BJ (cell line): Measurements from ENCODE around the gene IKZF2. TPM values are rescaled to one million over a fixed set of nuclear protein-coding genes. Genes with fewer than 3 reads are reported as not detected.

Source experiments
- CTCF ChIA-PET: fragments of 350-600 bp; formaldehyde crosslinking; extraction: SDS; loops from one replicate; lab custom pipeline; 2021; ENCODE audit warnings: antibody characterized with exemption, inconsistent platforms; lab: Yijun Ruan, JAX
- POLR2A ChIA-PET: fragments of 300-600 bp; sonication (Branson Sonifier 250); formaldehyde crosslinking; extraction: SDS; loops from one replicate; lab custom pipeline; 2021; ENCODE audit warnings: antibody characterized with exemption; lab: Charles Lee
- DNase-seq: peaks from one replicate; pipeline ENCODE4 v3.0.0-alpha.2; 2011; ENCODE audit warnings: low read depth
- H3K27me3 ChIP-seq: 2 replicates; pipeline ENCODE4 v1.6.0; 2011; ENCODE audit warnings: low read length; ENCODE audit not compliant: control insufficient read depth, insufficient read depth
- H3K36me3 ChIP-seq: 2 replicates; pipeline ENCODE4 v1.5.1; 2011; ENCODE audit warnings: low read length; ENCODE audit not compliant: control insufficient read depth, insufficient read depth
- H3K4me3 ChIP-seq: 2 replicates; pipeline ENCODE4 v1.5.1; 2011; ENCODE audit warnings: low read depth, mild to moderate bottlenecking, control low read depth, low read length
- CTCF ChIP-seq: IDR thresholded peaks from 2 replicates; pipeline ENCODE4 v1.5.1; 2011; ENCODE audit warnings: low read depth, mild to moderate bottlenecking, control low read depth, inconsistent platforms, low read length, moderate library complexity; ENCODE audit not compliant: insufficient read depth
- polyA plus RNA-seq: library from polyadenylated mRNA; depleted of rRNA; stranded (reverse); fragments of >200 nt; gene quantifications from 2 replicates; pipeline ENCODE4 v1.2.3, GENCODE V29; 2011

IKZF2 gene
- polyA plus RNA-seq, 1 experiment: 2.4 TPM

GRCh38 chr2:213149294-213149875, 2.0 kb downstream of the IKZF2 start:
- no peaks in the 10 kb centered on the region for H3K36me3 ChIP-seq
- H3K27me3 ChIP-seq: no peaks in the 10 kb centered on the region
- CTCF ChIA-PET: interaction anchor here (0.6 to 7.7 kb wide), 4 partner anchors 23 to 372 kb away, joined by 3 to 69 read pairs (median 5); no protein-coding TSS in a partner anchor
- POLR2A ChIA-PET: interaction anchor here (0.6 to 0.7 kb wide), 3 partner anchors 110 to 230 kb away, joined by 3 to 14 read pairs (median 5); no protein-coding TSS in a partner anchor
- no peak for DNase-seq
- TF ChIP-seq CTCF: peak; percentile 7; the same call in 1 of the 2 replicates
- H3K4me3 ChIP-seq: peak overlapping the region; percentile 89

GRCh38 chr2:213148572-213149261, 2.7 kb downstream of the IKZF2 start:
- TF ChIP-seq CTCF: no peak
- Histone ChIP-seq H3K27me3 (no peaks in the 10 kb centered on the region), H3K4me3 (peak overlapping the region; percentile 89), H3K36me3 (no peaks in the 10 kb centered on the region)
- no peak for DNase-seq
- ChIA-PET POLR2A (interaction anchor here (0.7 kb wide), 2 partner anchors 109 to 230 kb away, joined by 5 to 14 read pairs; no protein-coding TSS in a partner anchor), CTCF (interaction anchor here (7.7 kb wide), 1 partner anchor 371 kb away, joined by 69 read pairs; no protein-coding TSS in a partner anchor)

GRCh38 chr2:213147538-213147937, 3.9 kb downstream of the IKZF2 start:
- TF ChIP-seq CTCF: no peak
- no peaks in the 10 kb centered on the region for H3K27me3 ChIP-seq
- POLR2A ChIA-PET: no interaction called here
- DNase-seq: no peak
- H3K4me3 ChIP-seq: no peak overlapping the region
- CTCF ChIA-PET: interaction anchor here (7.7 kb wide), 1 partner anchor 370 kb away, joined by 69 read pairs; no protein-coding TSS in a partner anchor
- no peaks in the 10 kb centered on the region for H3K36me3 ChIP-seq

- DNase-seq: no peak
- ChIA-PET CTCF (interaction anchor here (1.6 kb wide), 1 partner anchor 16 kb away, joined by 4 read pairs; no protein-coding TSS in a partner anchor), POLR2A (no interaction called here)
- H3K36me3 ChIP-seq: no peaks in the 10 kb centered on the region
- no peak overlapping the region for H3K4me3 ChIP-seq
- TF ChIP-seq CTCF: no peak
- no peaks in the 10 kb centered on the region for H3K27me3 ChIP-seq
Observed at GRCh38 chr2:213145715-213146242, 5.6 kb downstream of the IKZF2 start.

GRCh38 chr2:213137064-213137463, 14.3 kb downstream of the IKZF2 start:
- no peak overlapping the region for H3K4me3 ChIP-seq
- H3K36me3 ChIP-seq: no peaks in the 10 kb centered on the region
- no peak for TF ChIP-seq CTCF

More at GRCh38 chr2:213137064-213137463, 14.3 kb downstream of the IKZF2 start:
- CTCF ChIA-PET: interaction anchor here (2.0 kb wide), 1 partner anchor 17 kb away, joined by 5 read pairs; no protein-coding TSS in a partner anchor
- H3K27me3 ChIP-seq: no peaks in the 10 kb centered on the region
- DNase-seq: no peak
- POLR2A ChIA-PET: no interaction called here
